K562 (cell line): ENCODE data around the gene MYOCD. TPM values are rescaled to one million over a fixed set of nuclear protein-coding genes. Genes with fewer than 3 reads are reported as not detected.

Source experiments
- ARID3A ChIP-seq: IDR thresholded peaks from 2 replicates; pipeline ENCODE4 v1.6.1; 2012; ENCODE audit warnings: low read depth, low read length, improper control_type of control experiment, borderline replicate concordance
- E2F6 ChIP-seq, 2 experiments: IDR thresholded peaks; 2 replicates each; pipeline ENCODE4 v1.6.1; 2011; ENCODE audit warnings: borderline replicate concordance in 1 of 2, control low read depth in 1 of 2, low read depth in 1 of 2, low read length in 1 of 2, mild to moderate bottlenecking in 1 of 2, mixed read lengths in 1 of 2, moderate library complexity in 1 of 2; ENCODE audit not compliant: insufficient read depth in 1 of 2, insufficient read length in 1 of 2, poor library complexity in 1 of 2, severe bottlenecking in 1 of 2; ENCODE audit errors: extremely low read depth in 1 of 2
- MGA ChIP-seq: fragments of 450-650 bp; IDR thresholded peaks from 2 replicates; pipeline ENCODE4 v1.6.1; 2016; ENCODE audit warnings: mild to moderate bottlenecking, moderate library complexity
- PHB2 ChIP-seq: fragments of 450-650 bp; IDR thresholded peaks from 2 replicates; pipeline ENCODE4 v1.6.1; 2017; ENCODE audit warnings: low read depth
- RAD21 ChIP-seq, 2 experiments: fragments of 250-450 bp in 1 of 2; fragments of 450-650 bp in 1 of 2; sonication (Bioruptor Pico) in 1 of 2; formaldehyde crosslinking in 1 of 2; IDR thresholded peaks in 1 of 2; conservative IDR thresholded peaks in 1 of 2; 2 replicates each; pipeline versions ENCODE4 v1.4.0 to v1.8.0; 2020 to 2022; ENCODE audit warnings: mild to moderate bottlenecking in 2 of 2, moderate library complexity in 1 of 2
- ZZZ3 ChIP-seq: fragments of 450-650 bp; IDR thresholded peaks from 2 replicates; pipeline ENCODE4 v1.6.1; 2016; ENCODE audit warnings: antibody characterized with exemption, mild to moderate bottlenecking, moderate library complexity
- polyA plus RNA-seq, 8 experiments: library from polyadenylated mRNA; depleted of rRNA in 4 of 8; stranded (reverse) in 5 of 8; unstranded in 3 of 8; fragments of >200 nt; fragmentation: Nextera tagmentation in 2 of 8; fragmentation: Illumina TruSeq in 1 of 8; extraction: Ambion mirVana in 2 of 8; extraction: Trizol in 1 of 8; gene quantifications; 2 replicates each; pipeline versions ENCODE4 v1.2.1 to v1.2.3, GENCODE V29; 2011 to 2014; ENCODE audit warnings: inconsistent platforms in 1 of 8, missing spikeins in 1 of 8
- total RNA-seq, 7 experiments: library from RNA; depleted of rRNA in 6 of 7; stranded (reverse); fragments of >200 nt in 6 of 7; fragmentation: Illumina TruSeq in 2 of 7; extraction: Trizol in 2 of 7; gene quantifications; 2 replicates each; pipeline versions ENCODE4 v1.2.1 to v1.2.3, GENCODE V29; 2011 to 2021; ENCODE audit warnings: low replicate concordance in 1 of 7

Gene MYOCD
- total and polyA plus RNA-seq, 9 of the 15 experiments (the other 6 are each of a cell fraction or from before 2014, with no cell fraction given), result not detected

DNA sequence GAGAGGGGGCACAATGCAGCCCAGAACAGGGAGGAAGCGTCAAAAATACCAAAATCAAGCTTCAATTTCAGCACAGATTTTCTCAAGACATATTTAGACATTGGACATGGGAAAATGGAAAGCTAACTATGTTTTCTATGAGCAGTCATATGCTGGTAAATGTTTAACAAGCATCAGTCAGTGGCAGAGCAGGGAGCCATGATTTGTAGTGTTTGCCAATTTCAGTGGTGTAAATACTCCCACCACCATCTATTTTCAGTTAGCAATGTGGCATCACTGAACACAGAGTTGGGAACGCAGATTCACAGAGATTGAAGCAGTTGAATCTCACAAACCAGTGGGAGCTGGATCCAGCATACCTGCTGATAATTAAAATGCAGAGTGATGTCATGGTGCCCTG is 24.6 kb upstream of the MYOCD start (continued):
- no peak for TF ChIP-seq ARID3A
- TF ChIP-seq PHB2, result no peak
- TF ChIP-seq MGA, result no peak
- TF ChIP-seq ZZZ3, result no peak
- TF ChIP-seq E2F6 (IDR thresholded peaks at IDR 0.05; ENCODE audit: borderline replicate concordance in 1 of 2, extremely low read depth in 1 of 2, insufficient read depth in 1 of 2, insufficient read length in 1 of 2, low read depth in 1 of 2, low read length in 1 of 2, poor library complexity in 1 of 2, severe bottlenecking in 1 of 2), result no peak
- TF ChIP-seq RAD21 (CRISPR knock-in tag; conservative IDR thresholded peaks at IDR 0.05 in 1 of 2, IDR thresholded peaks at IDR 0.05 in 1 of 2), result no peak
- TF ChIP-seq, all 486 proteins: peak for 0
